ENCODE measurements around the gene DBET.
"Not testable (repeated sequence)": the region's sequence is repeated elsewhere in the genome, so short reads cannot be mapped to it uniquely, and the experiment has no call there.

DNA sequence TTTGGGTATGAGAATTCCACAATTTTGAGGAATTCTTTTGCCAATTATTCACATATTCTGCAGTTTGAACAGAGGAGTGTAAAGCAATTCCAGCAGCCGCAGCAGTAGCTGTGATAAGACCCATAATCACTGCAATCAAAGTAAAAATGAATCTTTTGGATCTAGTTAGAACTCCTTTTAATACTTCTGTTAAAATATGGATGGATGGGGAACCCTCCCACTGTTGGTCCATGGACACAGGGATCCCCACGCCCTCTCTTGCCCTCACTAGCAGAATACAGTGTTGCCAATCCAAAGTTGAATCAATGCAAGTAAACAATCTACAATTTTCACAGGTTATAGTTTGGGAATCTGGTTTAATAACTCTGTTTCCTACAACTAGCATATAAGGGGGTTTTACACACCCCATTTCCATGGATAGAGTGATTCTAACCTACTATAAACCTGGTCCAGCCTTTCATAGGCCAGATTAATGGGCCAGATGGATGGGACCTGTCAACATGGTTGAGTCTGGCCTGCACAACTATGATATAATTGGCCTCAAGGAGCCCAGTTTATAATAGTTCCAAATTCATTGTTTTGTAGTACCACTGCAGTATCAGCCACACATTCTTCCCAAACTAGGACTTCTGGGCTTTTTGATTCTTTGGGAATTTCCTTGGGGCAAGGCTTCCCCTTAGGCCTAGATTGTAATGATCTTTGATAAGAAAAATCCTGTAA, 43.6 kb downstream of the DBET start:
- not testable (repeated sequence) for TF ChIP-seq YY1 (IDR thresholded peaks at IDR 0.05; ENCODE audit: insufficient read depth, insufficient read length); SUZ12 (IDR thresholded peaks at IDR 0.05; ENCODE audit: extremely low read depth, insufficient read depth, insufficient read length); ZNF274 (IDR thresholded peaks at IDR 0.05; ENCODE audit: low read depth, low read length)

All from NT2/D1 (cell line).